ENCODE measurements around the gene MYH3. TPM values are rescaled to one million over a fixed set of nuclear protein-coding genes. Genes with fewer than 3 reads are reported as not detected.
A peak's percentile ranks its signal among the peaks of the same experiment; 100 is the strongest.

MYH3 gene
- total RNA-seq, 1 experiment from 2014 or later, result 2.4 TPM

DNA sequence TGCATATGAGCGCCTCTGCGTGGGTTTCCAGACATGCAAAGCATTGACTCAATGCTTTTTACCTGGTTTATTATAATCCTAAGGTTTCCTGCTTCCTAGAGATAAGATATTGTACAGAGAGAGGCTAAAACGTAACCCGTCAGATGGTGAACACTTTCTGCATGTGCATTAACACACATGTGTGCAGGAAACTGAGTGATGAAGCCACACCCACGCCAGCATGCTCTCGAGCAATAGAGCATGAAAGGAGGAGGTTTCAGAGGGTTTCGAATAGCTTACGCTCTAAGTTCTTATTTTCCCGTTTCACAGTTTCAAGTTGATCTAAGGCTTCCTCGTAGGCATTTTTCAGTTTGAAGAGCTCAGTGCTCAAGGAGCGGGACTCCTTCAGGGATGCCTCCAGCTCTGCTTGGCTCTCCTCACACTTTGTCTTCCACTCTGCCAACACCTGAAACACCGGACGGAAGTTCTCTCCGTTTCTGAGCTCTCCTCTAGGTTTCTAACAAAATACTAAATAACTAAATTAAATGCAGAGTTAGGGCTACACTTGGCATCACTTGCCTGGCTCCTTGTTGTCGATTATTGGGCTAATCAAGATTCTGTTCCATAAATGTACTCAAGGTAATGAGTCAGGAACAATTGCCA, 23.2 kb downstream of the MYH3 start:
- BruUV-seq (replicated peaks), result no TSS peak
- ChIA-PET POLR2A (no interaction called here), CTCF (no interaction called here)
- Histone ChIP-seq H3K9me3 (no peaks in the 10 kb centered on the region), H3K4me3 (ENCODE audit: low read depth, low read length) (no peak overlapping the region), H3K4me1 (no peaks in the 10 kb centered on the region), H3K27me3 (replicated peaks; ENCODE audit: control insufficient read depth, insufficient read depth, low read length) (no peaks in the 10 kb centered on the region), H3K36me3 (ENCODE audit: control insufficient read depth, insufficient read depth, low read length) (no peaks in the 10 kb centered on the region)
- Mint-ChIP-seq H3K4me3 (ENCODE audit: unreplicated experiment) (no peak overlapping the region), H3K9me3 (ENCODE audit: unreplicated experiment) (no peaks in the 10 kb centered on the region), H3K27ac (ENCODE audit: unreplicated experiment) (no peak overlapping the region), H3K27me3 (ENCODE audit: insufficient read depth, unreplicated experiment) (no peaks in the 10 kb centered on the region), H3K4me1 (ENCODE audit: low read depth, unreplicated experiment) (no peaks in the 10 kb centered on the region), H3K36me3 (ENCODE audit: insufficient read depth, unreplicated experiment) (no peaks in the 10 kb centered on the region)
- TF ChIP-seq, protein P1, sequence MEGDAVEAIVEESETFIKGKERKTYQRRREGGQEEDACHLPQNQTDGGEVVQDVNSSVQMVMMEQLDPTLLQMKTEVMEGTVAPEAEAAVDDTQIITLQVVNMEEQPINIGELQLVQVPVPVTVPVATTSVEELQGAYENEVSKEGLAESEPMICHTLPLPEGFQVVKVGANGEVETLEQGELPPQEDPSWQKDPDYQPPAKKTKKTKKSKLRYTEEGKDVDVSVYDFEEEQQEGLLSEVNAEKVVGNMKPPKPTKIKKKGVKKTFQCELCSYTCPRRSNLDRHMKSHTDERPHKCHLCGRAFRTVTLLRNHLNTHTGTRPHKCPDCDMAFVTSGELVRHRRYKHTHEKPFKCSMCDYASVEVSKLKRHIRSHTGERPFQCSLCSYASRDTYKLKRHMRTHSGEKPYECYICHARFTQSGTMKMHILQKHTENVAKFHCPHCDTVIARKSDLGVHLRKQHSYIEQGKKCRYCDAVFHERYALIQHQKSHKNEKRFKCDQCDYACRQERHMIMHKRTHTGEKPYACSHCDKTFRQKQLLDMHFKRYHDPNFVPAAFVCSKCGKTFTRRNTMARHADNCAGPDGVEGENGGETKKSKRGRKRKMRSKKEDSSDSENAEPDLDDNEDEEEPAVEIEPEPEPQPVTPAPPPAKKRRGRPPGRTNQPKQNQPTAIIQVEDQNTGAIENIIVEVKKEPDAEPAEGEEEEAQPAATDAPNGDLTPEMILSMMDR (IDR thresholded peaks at IDR 0.05; ENCODE audit: insufficient read depth in 1 of 2, low read depth in 1 of 2, low read length in 1 of 2, severe bottlenecking in 1 of 2, unreplicated experiment in 1 of 2), result no peak
- intact Hi-C loops (cut with micrococcal nuclease; ENCODE audit: unreplicated experiment), result no loop called here
- DNase-seq, result no peak

DNA sequence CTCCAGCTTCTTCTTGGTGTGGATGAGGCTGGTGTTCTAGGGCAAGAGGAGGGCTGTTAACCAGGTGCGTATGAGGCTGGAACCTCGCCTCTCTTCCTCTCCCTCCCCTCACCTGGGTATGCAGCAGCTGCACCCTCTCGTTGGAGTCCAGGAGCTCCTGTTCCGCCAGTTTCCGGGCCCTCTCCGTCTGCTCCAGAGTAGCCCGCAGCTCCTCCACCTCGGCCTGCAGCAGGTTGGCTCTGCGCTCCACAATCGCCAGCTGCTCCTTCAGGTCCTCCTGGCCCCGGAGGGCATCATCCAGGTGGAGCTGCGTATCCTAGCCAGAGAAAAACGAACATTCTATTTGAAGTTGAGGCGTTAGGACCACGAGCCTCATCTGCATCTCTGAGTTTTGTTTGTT, 25.4 kb downstream of the MYH3 start:
- no peaks in the 10 kb centered on the region for H3K36me3 ChIP-seq (ENCODE audit: control insufficient read depth, insufficient read depth, low read length)
- H3K36me3 Mint-ChIP-seq (ENCODE audit: insufficient read depth, unreplicated experiment), result no peaks in the 10 kb centered on the region
- DNase-seq, result no peak
- H3K27ac Mint-ChIP-seq (ENCODE audit: unreplicated experiment), result no peak overlapping the region
- H3K4me1 ChIP-seq, result no peaks in the 10 kb centered on the region
- no peak overlapping the region for H3K4me3 ChIP-seq (ENCODE audit: low read depth, low read length)
- CTCF ChIA-PET, result interaction anchor here (0.7 kb wide), 1 partner anchor 148 kb away, joined by 3 read pairs; no protein-coding TSS in a partner anchor
- intact Hi-C loops (cut with micrococcal nuclease; ENCODE audit: unreplicated experiment), result no loop called here
- H3K27me3 ChIP-seq (replicated peaks; ENCODE audit: control insufficient read depth, insufficient read depth, low read length), result no peaks in the 10 kb centered on the region
- no peak overlapping the region for H3K4me3 Mint-ChIP-seq (ENCODE audit: unreplicated experiment)
- H3K9me3 ChIP-seq, result no peaks in the 10 kb centered on the region
- no peaks in the 10 kb centered on the region for H3K27me3 Mint-ChIP-seq (ENCODE audit: insufficient read depth, unreplicated experiment)
- H3K4me1 Mint-ChIP-seq (ENCODE audit: low read depth, unreplicated experiment), result no peaks in the 10 kb centered on the region
- BruUV-seq (replicated peaks), result no TSS peak
- TF ChIP-seq, protein P1 (IDR thresholded peaks at IDR 0.05; ENCODE audit: insufficient read depth in 1 of 2, low read depth in 1 of 2, low read length in 1 of 2, severe bottlenecking in 1 of 2, unreplicated experiment in 1 of 2), result no peak
- POLR2A ChIA-PET, result no interaction called here
- H3K9me3 Mint-ChIP-seq (ENCODE audit: unreplicated experiment), result no peaks in the 10 kb centered on the region

DNA sequence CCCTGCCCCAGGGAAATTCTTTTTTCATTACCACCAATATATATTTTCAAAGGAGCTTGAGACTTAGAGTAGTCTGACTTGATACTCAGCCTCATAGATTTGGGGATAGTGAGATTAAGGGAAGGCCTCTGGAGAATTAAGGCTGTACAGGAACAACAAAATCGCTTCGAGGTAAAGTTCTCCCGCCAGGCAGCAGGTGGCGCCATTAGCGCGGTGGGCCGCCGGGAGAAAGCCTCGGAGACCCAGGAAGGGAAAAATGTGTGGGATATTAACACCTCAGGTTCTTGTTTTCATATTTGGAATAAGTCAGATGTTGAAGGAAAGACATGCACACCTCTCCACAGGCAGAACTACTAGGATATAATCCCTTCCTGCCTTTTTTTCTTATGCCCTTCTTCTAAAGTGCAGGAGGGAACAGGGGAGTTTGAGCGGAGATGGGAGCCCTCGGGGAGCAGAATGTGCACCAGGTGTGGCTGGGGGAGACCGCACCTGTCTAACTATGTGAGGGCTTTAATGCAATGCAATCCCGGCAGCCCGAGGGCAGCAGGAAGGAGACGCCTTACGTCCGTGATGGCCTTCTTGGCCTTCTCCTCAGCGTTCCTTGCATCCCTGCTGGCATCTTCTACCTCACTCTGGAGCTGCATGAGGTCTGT, 25.9 kb downstream of the MYH3 start:
- no peaks in the 10 kb centered on the region for H3K36me3 ChIP-seq (ENCODE audit: control insufficient read depth, insufficient read depth, low read length)
- no peaks in the 10 kb centered on the region for H3K4me1 ChIP-seq
- no TSS peak for BruUV-seq (replicated peaks)
- Mint-ChIP-seq H3K4me1 (ENCODE audit: low read depth, unreplicated experiment) (no peaks in the 10 kb centered on the region), H3K4me3 (ENCODE audit: unreplicated experiment) (no peak overlapping the region), H3K27me3 (ENCODE audit: insufficient read depth, unreplicated experiment) (no peaks in the 10 kb centered on the region), H3K36me3 (ENCODE audit: insufficient read depth, unreplicated experiment) (no peaks in the 10 kb centered on the region), H3K27ac (ENCODE audit: unreplicated experiment) (no peak overlapping the region), H3K9me3 (ENCODE audit: unreplicated experiment) (no peaks in the 10 kb centered on the region)
- intact Hi-C loops (cut with micrococcal nuclease; ENCODE audit: unreplicated experiment), result no loop called here
- POLR2A ChIA-PET, result no interaction called here
- TF ChIP-seq, protein P1 (IDR thresholded peaks at IDR 0.05; ENCODE audit: insufficient read depth in 1 of 2, low read depth in 1 of 2, low read length in 1 of 2, severe bottlenecking in 1 of 2, unreplicated experiment in 1 of 2), result peak; percentile 46 to 54
- no peak overlapping the region for H3K4me3 ChIP-seq (ENCODE audit: low read depth, low read length)
- H3K27me3 ChIP-seq (replicated peaks; ENCODE audit: control insufficient read depth, insufficient read depth, low read length), result no peaks in the 10 kb centered on the region
- CTCF ChIA-PET, result interaction anchor here (0.7 kb wide), 1 partner anchor 149 kb away, joined by 3 read pairs; no protein-coding TSS in a partner anchor
- DNase-seq, result peak in 1 of 2 experiments; percentile 35
- no peaks in the 10 kb centered on the region for H3K9me3 ChIP-seq

All from Caco-2 (cell line).